Smooth muscle cell (in vitro differentiated cells): Measurements from ENCODE around the gene PPFIA1. TPM values are rescaled to one million over a fixed set of nuclear protein-coding genes. Genes with fewer than 3 reads are reported as not detected.
"Not testable (repeated sequence)": the region's sequence is repeated elsewhere in the genome, so short reads cannot be mapped to it uniquely, and the experiment has no call there.

Source experiments
- DNase-seq: peaks from one replicate; lab custom pipeline; 2025; ENCODE audit not compliant: unreplicated experiment; lab: John Stamatoyannopoulos, UW
- H2AFZ ChIP-seq: fragments of 200-600 bp; sonication (generic); 2 replicates; pipeline ENCODE4 v1.6.0; 2016; ENCODE audit warnings: antibody characterized with exemption, low read depth, mild to moderate bottlenecking
- H3F3A ChIP-seq: fragments of 200-600 bp; sonication (generic); 2 replicates; pipeline ENCODE4 v1.6.0; 2017; ENCODE audit warnings: antibody characterized with exemption, low read depth
- H3K27ac ChIP-seq: fragments of 200-600 bp; sonication (generic); 2 replicates; pipeline ENCODE4 v1.5.1; 2016; ENCODE audit warnings: low read depth, mild to moderate bottlenecking
- H3K27me3 ChIP-seq: fragments of 200-600 bp; sonication (generic); 2 replicates; pipeline ENCODE4 v1.6.1; 2016; ENCODE audit warnings: low read depth, mild to moderate bottlenecking
- H3K36me3 ChIP-seq: fragments of 200-600 bp; sonication (generic); 2 replicates; pipeline ENCODE4 v1.5.1; 2016; ENCODE audit warnings: low read depth
- H3K4me1 ChIP-seq: fragments of 200-600 bp; sonication (generic); 2 replicates; pipeline ENCODE4 v1.5.1; 2016; ENCODE audit warnings: low read depth
- H3K4me2 ChIP-seq: fragments of 200-600 bp; sonication (generic); 2 replicates; pipeline ENCODE4 v1.6.0; 2016; ENCODE audit warnings: mild to moderate bottlenecking
- H3K4me3 ChIP-seq: fragments of 200-600 bp; sonication (generic); 2 replicates; pipeline ENCODE4 v1.5.1; 2016; ENCODE audit warnings: mild to moderate bottlenecking
- H3K79me2 ChIP-seq: fragments of 200-600 bp; sonication (generic); 2 replicates; pipeline ENCODE4 v1.6.0; 2016; ENCODE audit warnings: low read depth, mild to moderate bottlenecking
- H3K9ac ChIP-seq: fragments of 200-600 bp; sonication (generic); 2 replicates; pipeline ENCODE4 v1.6.0; 2016; ENCODE audit warnings: low read depth
- H3K9me3 ChIP-seq: fragments of 200-600 bp; sonication (generic); replicated peaks from 2 replicates; pipeline ENCODE4 v1.5.1; 2016; ENCODE audit warnings: low read depth
- H4K20me1 ChIP-seq: fragments of 200-600 bp; sonication (generic); 2 replicates; pipeline ENCODE4 v1.6.0; 2016; ENCODE audit warnings: low read depth
- CTCF ChIP-seq: fragments of 200-600 bp; sonication (generic); IDR thresholded peaks from 2 replicates; pipeline ENCODE4 v1.5.1; 2017; ENCODE audit warnings: borderline replicate concordance, mild to moderate bottlenecking, antibody characterized with exemption; ENCODE audit not compliant: insufficient read depth, poor library complexity, severe bottlenecking
- WGBS: methylation state at CpG from one replicate; pipeline ENCODE4 v1.1.7; 2016; ENCODE audit warnings: low lambda C conversion rate; 5-methylcytosine and 5-hydroxymethylcytosine counted together
- polyA plus RNA-seq: library from polyadenylated mRNA; unstranded; fragments of >200 nt; fragmentation: Nextera tagmentation; extraction: Ambion mirVana; gene quantifications from 2 replicates; pipeline ENCODE4 v1.2.1, GENCODE V29; 2016
- total RNA-seq: library from RNA; depleted of rRNA; stranded (reverse); fragments of >200 nt; gene quantifications from 2 replicates; pipeline ENCODE4 v1.2.3, GENCODE V29; 2014

The PPFIA1 gene
- total and polyA plus RNA-seq, 2 experiments from 2014 or later = 23.8 to 48.2 TPM

DNA sequence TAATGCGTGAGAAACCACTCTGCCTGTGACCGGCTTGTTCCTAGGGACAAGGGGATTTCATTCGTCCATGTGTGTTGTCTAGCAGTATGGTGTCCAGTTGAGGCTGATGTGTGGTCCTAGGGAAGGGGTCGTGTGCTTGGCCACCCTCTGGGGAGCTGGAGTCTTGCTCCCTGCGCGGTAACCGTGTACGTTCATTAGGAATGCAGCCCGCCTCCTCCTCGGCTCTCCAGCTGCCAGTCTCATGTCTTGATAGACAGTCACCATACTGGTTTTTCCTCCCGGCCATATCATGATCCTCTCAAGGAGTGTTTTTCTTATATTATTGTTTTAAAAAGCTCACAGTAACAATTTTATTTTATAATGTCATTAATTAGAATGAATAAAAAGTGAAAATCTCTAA is 133.8 kb downstream of the PPFIA1 start:
- H3K36me3 ChIP-seq = peaks cover 28% of the 10 kb centered on the region
- H3K4me2 ChIP-seq = no peak overlapping the region
- H3K4me1 ChIP-seq = peaks cover 18% of the 10 kb centered on the region
- H3K4me3 ChIP-seq = no peak overlapping the region
- no peaks in the 10 kb centered on the region for H3K9me3 ChIP-seq
- no peak for TF ChIP-seq CTCF
- H3K27me3 ChIP-seq = no peaks in the 10 kb centered on the region
- no peak for DNase-seq
- H3K9ac ChIP-seq = no peak overlapping the region
- peak overlapping the region; percentile 54 for H3K27ac ChIP-seq
- H3K79me2 ChIP-seq = peaks cover 85% of the 10 kb centered on the region
- WGBS = 83% methylated on average over 11 of the region's 11 CpGs
- peaks cover 94% of the 10 kb centered on the region for H4K20me1 ChIP-seq
- no peaks in the 10 kb centered on the region for H3F3A ChIP-seq
- no peak overlapping the region for H2AFZ ChIP-seq

- 96% methylated on average over 20 of the region's 20 CpGs for WGBS
- Histone ChIP-seq H2AFZ (no peak overlapping the region), H3K4me3 (no peak overlapping the region), H3F3A (no peaks in the 10 kb centered on the region), H3K36me3 (peaks cover 28% of the 10 kb centered on the region), H3K27me3 (no peaks in the 10 kb centered on the region), H3K9ac (no peak overlapping the region), H3K9me3 (no peaks in the 10 kb centered on the region), H3K27ac (no peak overlapping the region), H3K79me2 (peaks cover 74% of the 10 kb centered on the region), H4K20me1 (peaks cover 99% of the 10 kb centered on the region), H3K4me2 (no peak overlapping the region), H3K4me1 (peaks cover 10% of the 10 kb centered on the region)
- no peak for TF ChIP-seq CTCF
- DNase-seq = no peak
Observed at GRCh38 chr11:70405679-70406395, 135.3 kb downstream of the PPFIA1 start.

- DNase-seq = no peak
- TF ChIP-seq CTCF = no peak
- H3K27me3 ChIP-seq = no peaks in the 10 kb centered on the region
- peaks cover 37% of the 10 kb centered on the region for H3K36me3 ChIP-seq
- H4K20me1 ChIP-seq = peaks cover 93% of the 10 kb centered on the region
- peaks cover 10% of the 10 kb centered on the region for H3K4me1 ChIP-seq
- WGBS = 85% methylated on average over 13 of the region's 13 CpGs
- no peak overlapping the region for H3K27ac ChIP-seq
- peaks cover 62% of the 10 kb centered on the region for H3K79me2 ChIP-seq
- no peak overlapping the region for H3K4me2 ChIP-seq
- H3K9me3 ChIP-seq = no peaks in the 10 kb centered on the region
- H3K4me3 ChIP-seq = no peak overlapping the region
- H3K9ac ChIP-seq = no peak overlapping the region
- H2AFZ ChIP-seq = no peak overlapping the region
- no peaks in the 10 kb centered on the region for H3F3A ChIP-seq
Observed at GRCh38 chr11:70407121-70407520, 136.6 kb downstream of the PPFIA1 start.

DNA sequence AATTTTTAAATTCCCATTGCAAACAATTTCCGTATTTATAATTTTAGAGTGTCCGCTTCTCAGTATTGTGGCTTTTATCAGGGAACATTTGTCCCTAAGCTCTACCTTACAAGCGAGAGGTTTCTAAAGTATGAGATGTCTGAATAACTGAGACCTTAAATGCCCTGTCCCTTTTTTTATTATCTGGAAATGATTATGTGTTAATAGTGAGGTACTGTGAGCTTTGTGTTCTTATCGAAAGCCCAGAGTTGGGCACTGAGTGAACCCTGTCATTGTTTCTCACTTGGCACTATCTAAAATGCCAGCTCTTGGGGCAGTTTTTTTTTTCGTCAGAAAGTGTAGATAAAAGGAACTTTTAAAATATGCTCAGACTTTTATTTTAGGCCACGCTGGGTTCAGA is 137.3 kb downstream of the PPFIA1 start:
- Histone ChIP-seq H3K27ac (no peak overlapping the region), H3K4me2 (no peak overlapping the region), H3F3A (no peaks in the 10 kb centered on the region), H3K9me3 (no peaks in the 10 kb centered on the region), H2AFZ (no peak overlapping the region), H3K36me3 (peaks cover 42% of the 10 kb centered on the region), H3K27me3 (no peaks in the 10 kb centered on the region), H4K20me1 (peaks cover 93% of the 10 kb centered on the region), H3K79me2 (peaks cover 55% of the 10 kb centered on the region), H3K4me3 (no peak overlapping the region), H3K9ac (no peak overlapping the region), H3K4me1 (peaks cover 10% of the 10 kb centered on the region)
- DNase-seq = no peak
- no peak for TF ChIP-seq CTCF
- over 99% methylated on average over 6 of the region's 6 CpGs for WGBS

DNA sequence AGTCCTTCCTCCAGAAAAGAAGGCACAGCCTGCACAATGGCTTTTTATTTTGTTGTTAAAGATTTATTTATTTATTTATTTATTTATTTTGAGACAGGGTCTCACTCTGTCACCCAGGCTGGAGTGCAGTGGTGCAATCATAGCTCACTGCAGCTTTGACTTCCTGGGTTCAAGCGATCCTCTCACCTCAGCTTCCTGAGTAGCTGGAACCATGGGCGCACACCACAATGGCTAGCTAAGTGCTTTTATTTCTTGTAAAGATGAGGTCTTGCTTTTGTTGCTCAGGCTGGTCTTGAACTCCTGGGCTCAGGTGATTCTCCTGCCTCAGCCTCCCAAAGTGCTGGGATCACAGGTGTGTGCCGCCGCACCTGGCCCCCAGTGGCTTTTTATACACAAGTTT is 137.8 kb downstream of the PPFIA1 start:
- not testable (repeated sequence) for H2AFZ ChIP-seq, H3K9me3 ChIP-seq, H3K4me3 ChIP-seq, H3K27me3 ChIP-seq, H3F3A ChIP-seq, H3K27ac ChIP-seq, H3K4me2 ChIP-seq, DNase-seq, H3K4me1 ChIP-seq, H3K9ac ChIP-seq
- Histone ChIP-seq H3K36me3 (peaks cover 42% of the 10 kb centered on the region), H3K79me2 (peaks cover 50% of the 10 kb centered on the region), H4K20me1 (peaks cover 93% of the 10 kb centered on the region)
- WGBS = 97% methylated on average over 4 of the region's 4 CpGs
